Measurements from ENCODE around the gene CATSPERZ.
A peak's percentile ranks its signal among the peaks of the same experiment; 100 is the strongest.
"Not testable (repeated sequence)": the region's sequence is repeated elsewhere in the genome, so short reads cannot be mapped to it uniquely, and the experiment has no call there.

Gene CATSPERZ

GRCh38 chr11:64303109-64304031, 3.2 kb downstream of the CATSPERZ start:
- no peak for DNase-seq (ENCODE audit: low read depth in 2 of 2)

DNA sequence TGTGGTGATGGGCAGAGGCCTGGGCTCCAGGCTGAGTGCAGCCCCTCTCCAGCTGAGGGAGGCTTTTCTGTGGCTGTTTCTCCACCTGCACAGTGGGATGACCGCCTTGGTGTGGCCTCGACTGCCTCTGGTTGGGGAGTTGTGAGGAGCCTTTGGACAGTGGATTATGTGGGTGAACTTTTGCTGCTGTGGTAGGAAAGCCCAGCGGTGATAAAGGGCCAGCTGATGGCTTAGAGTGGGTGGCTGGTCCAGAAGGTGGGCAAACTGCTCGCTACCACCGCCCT, 3.8 kb downstream of the CATSPERZ start:
- no peak for DNase-seq (ENCODE audit: low read depth in 2 of 2)

DNA sequence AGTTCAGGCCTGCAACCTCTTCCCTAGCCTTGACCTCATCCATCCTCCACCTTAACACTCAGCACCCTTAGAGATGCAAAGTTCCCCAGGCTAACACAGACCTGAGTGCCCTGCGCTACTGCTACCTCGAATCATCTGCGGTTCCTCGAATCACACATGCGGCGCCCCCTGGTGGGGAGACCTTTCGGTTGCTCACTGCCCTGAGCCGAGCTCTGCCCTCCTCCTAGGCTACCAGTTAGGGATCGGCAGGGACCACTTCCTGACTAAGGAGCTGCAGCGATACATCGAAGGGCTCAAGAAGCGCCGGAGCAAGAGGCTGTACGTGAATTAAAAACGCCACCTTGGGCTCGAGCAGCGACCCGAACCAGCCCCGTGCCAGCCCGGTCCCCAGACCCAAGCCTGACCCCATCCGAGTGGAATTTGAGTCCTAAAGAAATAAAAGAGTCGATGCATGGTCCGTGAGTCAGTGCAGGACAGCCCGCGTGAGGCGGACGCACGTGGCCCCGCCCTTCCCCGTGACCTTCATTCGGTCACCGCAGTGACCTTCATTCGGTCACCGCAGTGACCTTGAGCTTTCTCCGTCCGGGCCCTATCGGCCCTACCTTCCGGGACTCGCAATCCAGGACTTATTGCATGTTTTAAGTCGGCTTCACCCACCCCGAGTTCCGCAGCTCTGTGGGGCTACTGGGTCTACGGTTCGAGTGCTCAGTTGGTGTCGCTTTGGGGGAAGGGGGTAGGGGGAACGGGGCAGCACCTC, 4.3 kb downstream of the CATSPERZ start:
- peak; percentile 95 to 97 for DNase-seq (ENCODE audit: low read depth in 2 of 2)

DNA sequence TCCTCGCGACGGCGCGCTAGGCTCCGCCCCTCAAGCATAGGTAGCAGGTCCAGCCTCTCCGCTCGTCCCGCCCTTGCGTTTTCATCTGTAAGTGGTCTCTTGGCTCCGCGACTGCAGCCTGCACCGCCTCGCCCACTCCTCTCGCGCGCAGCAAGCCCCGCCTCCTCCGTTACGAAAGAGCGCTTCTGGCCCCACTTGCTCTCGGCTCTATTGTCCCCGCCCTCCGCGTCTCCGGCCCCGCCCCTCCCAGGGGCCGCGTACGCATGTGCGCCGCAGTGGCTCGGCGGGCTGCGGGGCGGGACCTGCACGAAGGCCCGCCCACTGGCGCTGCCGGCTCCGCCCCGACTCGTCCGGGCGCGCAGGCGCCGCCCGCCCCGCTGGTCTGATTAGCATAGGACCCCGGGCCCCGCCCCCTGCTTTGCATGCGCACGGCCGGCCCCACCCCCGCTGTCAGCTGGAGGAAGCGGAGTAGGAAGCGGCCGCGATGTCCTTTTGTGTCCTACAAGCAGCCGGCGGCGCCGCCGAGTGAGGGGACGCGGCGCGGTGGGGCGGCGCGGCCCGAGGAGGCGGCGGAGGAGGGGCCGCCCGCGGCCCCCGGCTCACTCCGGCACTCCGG, 5.0 kb downstream of the CATSPERZ start, which contains the start of gene ESRRA:
TSS of gene ESRRA (plus strand) at position 450 of the 616 bp plus-strand sequence. CDS start 1,656 bp downstream, outside the sequence.
- DNase-seq (ENCODE audit: low read depth in 2 of 2), result peak; percentile 100

- DNase-seq (ENCODE audit: low read depth in 2 of 2), result peak; percentile 50 to 53
These were observed 5.8 kb downstream of the CATSPERZ start for GRCh38 chr11:64305691-64306562.

GRCh38 chr11:64306563-64306875, 6.4 kb downstream of the CATSPERZ start:
- DNase-seq (ENCODE audit: low read depth in 2 of 2), result no peak

- DNase-seq (ENCODE audit: low read depth in 2 of 2), result no peak
These were observed 6.9 kb downstream of the CATSPERZ start for GRCh38 chr11:64306876-64307622.

DNA sequence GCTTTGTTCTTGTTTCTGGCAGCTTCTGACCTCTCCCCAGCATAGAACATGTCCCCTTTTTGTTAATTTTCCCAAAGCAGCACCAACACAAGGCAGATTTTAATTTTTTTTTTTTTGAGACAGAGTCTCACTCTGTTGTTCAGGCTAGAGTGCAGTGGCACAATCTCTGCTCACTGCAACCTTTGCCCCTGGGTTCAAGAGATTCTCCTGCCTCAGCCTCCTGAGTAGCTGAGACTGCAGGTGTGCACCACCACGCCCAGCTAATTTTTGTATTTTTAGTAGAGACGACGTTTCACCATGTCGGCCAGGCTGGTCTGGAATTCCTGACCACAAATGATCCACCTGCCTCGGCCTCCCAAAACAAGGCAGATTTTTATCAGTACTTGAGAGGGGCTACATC, 7.6 kb downstream of the CATSPERZ start:
- not testable (repeated sequence) for DNase-seq (ENCODE audit: low read depth in 2 of 2)

DNA sequence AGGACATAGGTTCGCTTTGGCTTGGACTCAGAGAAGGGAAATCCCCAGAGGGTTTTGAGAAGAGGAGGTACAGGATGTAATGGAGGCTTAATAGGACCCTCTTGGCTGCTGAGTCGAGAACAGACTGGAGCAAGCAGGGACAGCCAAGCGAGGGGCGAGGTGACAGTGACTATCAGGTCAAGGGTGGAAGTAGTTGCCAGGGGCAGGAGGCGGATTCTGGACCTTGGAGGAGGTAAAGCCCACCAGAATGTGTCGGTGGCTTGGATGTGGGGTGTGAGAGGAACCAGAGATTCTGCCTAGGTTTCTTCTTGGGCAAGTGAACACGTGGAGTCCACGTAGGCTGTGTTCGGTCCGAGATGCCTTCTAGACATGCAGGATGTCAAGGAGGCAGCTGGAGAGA, 12.8 kb downstream of the CATSPERZ start:
- no peak for DNase-seq (ENCODE audit: low read depth in 2 of 2)

GRCh38 chr11:64313491-64314145, 13.5 kb downstream of the CATSPERZ start:
- DNase-seq (ENCODE audit: low read depth in 2 of 2), result no peak

DNA sequence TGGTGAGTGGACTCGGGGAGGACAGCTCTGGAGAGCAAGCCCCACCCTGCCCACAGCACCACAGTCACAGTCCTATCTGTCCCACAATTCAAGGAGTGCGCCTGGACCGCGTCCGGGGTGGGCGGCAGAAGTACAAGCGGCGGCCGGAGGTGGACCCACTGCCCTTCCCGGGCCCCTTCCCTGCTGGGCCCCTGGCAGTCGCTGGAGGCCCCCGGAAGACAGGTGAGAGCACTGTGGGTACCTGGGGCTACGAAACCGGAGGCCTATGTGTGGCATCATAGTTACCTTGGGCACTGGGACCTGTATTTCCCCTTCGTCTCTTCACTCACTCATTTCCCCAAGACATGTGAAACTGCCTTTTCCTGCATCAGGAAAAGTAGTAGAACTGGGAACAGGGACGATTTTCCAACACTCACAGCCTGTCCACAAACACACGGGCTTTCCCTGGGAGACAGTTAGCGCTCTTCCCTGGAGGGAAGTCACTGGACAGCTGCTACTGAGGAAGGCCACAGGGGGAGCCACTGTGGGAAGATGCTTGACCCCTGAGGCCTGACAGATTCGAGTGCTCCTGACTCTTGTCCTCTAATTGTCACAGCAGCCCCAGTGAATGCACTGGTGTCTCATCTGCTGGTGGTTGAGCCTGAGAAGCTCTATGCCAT, 14.1 kb downstream of the CATSPERZ start:
- DNase-seq (ENCODE audit: low read depth in 2 of 2), result no peak

GRCh38 chr11:64314805-64315561, 14.8 kb downstream of the CATSPERZ start:
- DNase-seq (ENCODE audit: low read depth in 2 of 2), result no peak

DNA sequence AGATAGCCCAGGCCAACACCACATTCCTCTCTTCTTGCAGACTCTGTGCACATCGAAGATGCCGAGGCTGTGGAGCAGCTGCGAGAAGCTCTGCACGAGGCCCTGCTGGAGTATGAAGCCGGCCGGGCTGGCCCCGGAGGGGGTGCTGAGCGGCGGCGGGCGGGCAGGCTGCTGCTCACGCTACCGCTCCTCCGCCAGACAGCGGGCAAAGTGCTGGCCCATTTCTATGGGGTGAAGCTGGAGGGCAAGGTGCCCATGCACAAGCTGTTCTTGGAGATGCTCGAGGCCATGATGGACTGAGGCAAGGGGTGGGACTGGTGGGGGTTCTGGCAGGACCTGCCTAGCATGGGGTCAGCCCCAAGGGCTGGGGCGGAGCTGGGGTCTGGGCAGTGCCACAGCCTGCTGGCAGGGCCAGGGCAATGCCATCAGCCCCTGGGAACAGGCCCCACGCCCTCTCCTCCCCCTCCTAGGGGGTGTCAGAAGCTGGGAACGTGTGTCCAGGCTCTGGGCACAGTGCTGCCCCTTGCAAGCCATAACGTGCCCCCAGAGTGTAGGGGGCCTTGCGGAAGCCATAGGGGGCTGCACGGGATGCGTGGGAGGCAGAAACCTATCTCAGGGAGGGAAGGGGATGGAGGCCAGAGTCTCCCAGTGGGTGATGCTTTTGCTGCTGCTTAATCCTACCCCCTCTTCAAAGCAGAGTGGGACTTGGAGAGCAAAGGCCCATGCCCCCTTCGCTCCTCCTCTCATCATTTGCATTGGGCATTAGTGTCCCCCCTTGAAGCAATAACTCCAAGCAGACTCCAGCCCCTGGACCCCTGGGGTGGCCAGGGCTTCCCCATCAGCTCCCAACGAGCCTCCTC, 15.7 kb downstream of the CATSPERZ start:
- DNase-seq (ENCODE audit: low read depth in 2 of 2), result not testable (repeated sequence)

- DNase-seq (ENCODE audit: low read depth in 2 of 2), result no peak
These were observed 16.6 kb downstream of the CATSPERZ start for GRCh38 chr11:64316672-64317324.

DNA sequence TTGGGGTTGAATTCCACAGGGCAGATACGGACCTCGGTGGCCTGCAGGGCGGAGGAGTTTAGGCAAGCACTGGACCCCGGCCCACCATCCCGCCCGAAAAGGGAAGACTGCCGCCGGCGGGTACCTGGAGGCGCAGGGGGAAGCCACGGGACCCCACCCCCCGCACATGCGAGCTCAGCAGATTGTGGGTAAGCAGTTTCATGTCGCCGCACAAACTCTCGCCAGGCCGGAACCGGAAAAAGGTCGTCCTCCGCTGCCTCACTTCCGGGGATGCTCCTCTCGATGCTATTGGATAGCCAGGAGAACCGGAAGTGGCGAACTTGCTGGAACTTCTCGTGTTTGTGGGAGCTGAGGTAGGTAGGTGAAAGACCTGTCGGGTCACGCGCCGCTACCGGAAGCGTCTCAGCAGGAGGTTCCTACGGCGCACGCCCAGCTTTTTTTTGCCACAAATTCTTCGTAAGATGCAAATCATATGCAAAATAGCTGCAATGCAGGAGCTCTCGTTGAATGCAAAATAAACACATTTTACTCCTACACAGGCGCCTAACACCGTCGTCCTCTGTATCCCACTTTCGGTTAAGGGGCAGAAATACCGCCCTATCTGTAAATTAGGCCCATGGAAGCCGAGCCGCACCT, 17.3 kb downstream of the CATSPERZ start, which contains the start of gene TRMT112:
TSS of gene TRMT112 (minus strand) at position 235 of the 636 bp plus-strand sequence. CDS start at position 202, 33 bp downstream.
- peak; percentile 87 to 95 for DNase-seq (ENCODE audit: low read depth in 2 of 2)

DNA sequence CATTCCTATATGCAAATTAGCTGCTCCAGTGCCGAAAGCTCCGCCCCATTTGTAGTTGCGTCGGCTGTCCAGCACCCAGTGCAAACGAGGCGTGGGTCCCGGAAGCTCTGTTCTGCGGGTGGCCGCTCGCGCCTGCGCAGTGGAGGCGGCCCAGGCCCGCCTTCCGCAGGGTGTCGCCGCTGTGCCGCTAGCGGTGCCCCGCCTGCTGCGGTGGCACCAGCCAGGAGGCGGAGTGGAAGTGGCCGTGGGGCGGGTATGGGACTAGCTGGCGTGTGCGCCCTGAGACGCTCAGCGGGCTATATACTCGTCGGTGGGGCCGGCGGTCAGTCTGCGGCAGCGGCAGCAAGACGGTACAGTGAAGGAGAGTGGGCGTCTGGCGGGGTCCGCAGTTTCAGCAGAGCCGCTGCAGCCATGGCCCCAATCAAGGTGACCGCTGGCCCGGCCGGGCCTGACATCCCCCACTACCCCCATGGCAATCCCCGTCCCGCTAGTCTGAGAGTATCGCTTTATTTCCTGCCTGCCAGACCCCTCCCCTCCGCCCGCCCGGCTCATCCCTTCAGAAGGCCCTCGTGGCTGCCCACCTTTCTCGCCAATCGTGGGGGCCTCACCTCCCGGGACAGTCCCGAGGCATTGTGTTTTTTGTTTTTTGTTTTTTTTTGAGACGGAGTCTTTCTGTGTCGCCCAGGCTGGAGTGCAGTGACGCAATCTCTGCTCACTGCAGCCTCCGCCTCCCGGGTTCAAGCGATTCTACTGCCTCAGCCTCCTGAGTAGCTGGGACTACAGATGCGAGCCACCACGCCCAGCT, 18.0 kb downstream of the CATSPERZ start, which contains the start of gene PRDX5:
TSS of gene PRDX5 (plus strand) at position 161 of the 805 bp plus-strand sequence. CDS start at position 256, 95 bp downstream.
- DNase-seq (ENCODE audit: low read depth in 2 of 2), result peak; percentile 89 to 93
